Measurements from ENCODE around the gene ADAM12.

DNA sequence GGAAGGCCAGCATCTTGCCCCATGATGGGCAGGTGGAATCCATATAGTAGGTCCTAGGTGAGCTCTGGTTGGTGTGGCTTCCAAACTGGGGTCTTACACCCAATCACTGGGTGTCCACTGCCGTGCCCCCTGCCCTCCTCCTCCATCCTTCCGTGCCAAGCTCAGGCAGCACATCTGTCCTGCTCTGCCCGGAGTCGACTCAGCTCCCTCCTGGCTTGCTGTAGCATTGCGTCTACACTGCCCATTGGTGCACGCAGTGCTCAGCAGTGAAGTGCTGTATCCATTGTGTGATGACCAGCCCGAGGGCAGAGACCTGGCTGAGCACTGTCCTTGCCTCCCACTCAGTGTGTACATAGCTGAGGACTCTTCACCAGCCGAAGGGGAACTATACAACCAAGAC, 148.4 kb downstream of the ADAM12 start:
- TF ChIP-seq, protein P1, sequence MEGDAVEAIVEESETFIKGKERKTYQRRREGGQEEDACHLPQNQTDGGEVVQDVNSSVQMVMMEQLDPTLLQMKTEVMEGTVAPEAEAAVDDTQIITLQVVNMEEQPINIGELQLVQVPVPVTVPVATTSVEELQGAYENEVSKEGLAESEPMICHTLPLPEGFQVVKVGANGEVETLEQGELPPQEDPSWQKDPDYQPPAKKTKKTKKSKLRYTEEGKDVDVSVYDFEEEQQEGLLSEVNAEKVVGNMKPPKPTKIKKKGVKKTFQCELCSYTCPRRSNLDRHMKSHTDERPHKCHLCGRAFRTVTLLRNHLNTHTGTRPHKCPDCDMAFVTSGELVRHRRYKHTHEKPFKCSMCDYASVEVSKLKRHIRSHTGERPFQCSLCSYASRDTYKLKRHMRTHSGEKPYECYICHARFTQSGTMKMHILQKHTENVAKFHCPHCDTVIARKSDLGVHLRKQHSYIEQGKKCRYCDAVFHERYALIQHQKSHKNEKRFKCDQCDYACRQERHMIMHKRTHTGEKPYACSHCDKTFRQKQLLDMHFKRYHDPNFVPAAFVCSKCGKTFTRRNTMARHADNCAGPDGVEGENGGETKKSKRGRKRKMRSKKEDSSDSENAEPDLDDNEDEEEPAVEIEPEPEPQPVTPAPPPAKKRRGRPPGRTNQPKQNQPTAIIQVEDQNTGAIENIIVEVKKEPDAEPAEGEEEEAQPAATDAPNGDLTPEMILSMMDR (IDR thresholded peaks at IDR 0.05) = no peak
- no peak for TF ChIP-seq POLR2A (IDR thresholded peaks at IDR 0.05)
